NCI-H2227 (cell line): ENCODE results near the gene FBXW10.
"Not testable (repeated sequence)": the region's sequence is repeated elsewhere in the genome, so short reads cannot be mapped to it uniquely, and the experiment has no call there.

Experiments used
- DNase-seq: peaks from one replicate; lab custom pipeline; 2025; ENCODE audit not compliant: unreplicated experiment; lab: John Stamatoyannopoulos, UW

The FBXW10 gene

DNA sequence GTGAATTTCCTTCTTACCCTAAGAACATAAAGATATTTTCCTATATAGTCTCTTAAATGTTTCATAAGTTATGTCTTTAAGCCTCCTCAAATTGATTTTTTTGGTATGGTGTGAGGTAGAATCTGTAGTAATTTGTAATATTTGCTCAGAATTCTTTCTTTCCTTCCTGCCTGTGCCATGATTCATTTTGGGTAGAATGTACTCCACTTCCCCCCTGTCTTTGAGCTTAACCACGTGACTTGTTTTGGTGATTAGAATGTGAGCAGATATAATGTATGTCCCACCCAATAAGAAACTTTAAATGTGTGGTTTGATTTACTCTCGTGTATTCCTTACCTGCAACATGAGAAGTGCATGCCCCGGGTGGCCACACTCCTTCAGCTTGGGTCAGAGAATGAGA is 77.6 kb downstream of the FBXW10 start:
- not testable (repeated sequence) for DNase-seq

DNA sequence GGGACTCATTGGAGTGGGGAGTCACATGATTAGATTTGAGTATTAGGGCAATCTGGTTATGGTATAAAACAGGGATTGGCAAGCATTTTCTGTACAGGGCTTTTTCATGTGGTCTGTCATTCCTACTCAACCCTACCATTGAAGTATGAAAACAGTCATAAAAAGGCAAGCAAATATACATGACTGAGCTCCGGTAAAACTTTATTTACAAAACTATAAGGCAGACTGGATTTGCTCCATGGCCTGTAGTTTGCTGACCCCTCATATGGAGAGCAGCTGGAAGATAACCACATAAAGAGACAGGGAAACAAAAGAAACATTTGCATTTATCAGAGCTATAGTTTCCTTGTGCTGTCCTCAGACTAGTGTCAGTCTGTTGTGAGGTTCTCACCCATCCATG is 83.8 kb downstream of the FBXW10 start:
- not testable (repeated sequence) for DNase-seq
